ENCODE results near the gene COL24A1. TPM values are rescaled to one million over a fixed set of nuclear protein-coding genes. Genes with fewer than 3 reads are reported as not detected.
A peak's percentile ranks its signal among the peaks of the same experiment; 100 is the strongest.
"Not testable (repeated sequence)": the region's sequence is repeated elsewhere in the genome, so short reads cannot be mapped to it uniquely, and the experiment has no call there.

Gene COL24A1
- total RNA-seq, 8 experiments from 2014 or later = 0.37 to 4.3 (median 0.86) TPM

GRCh38 chr1:85884372-85885035 is 272.1 kb downstream of the COL24A1 start:
- ATAC-seq (replicated peaks in 6 of 8) = peak in 4 of 8 experiments; percentile 45 to 83 (median 75)
- in situ Hi-C loops (cut with MboI; ENCODE audit: low pct_unique_long_range_greater_than_20kb in 2 of 9, low sequenced_read_pairs in 9 of 9, unreplicated experiment in 9 of 9) = loop anchor here in 2 of 9 experiments (25.0 kb wide), 2 partner anchors 172 to 572 kb away; partner anchors contain the start of gene ZNHIT6 (in 1 of the 2)
- WGBS, 10 experiments = 0 to 90% (median 37%) methylated on average over 1 of the region's 1 CpG; no CpG with 5 or more reads in 2 of the 10 experiments
- no peak overlapping the region for H3K4me3 ChIP-seq
- no peaks in the 10 kb centered on the region for H3K4me1 ChIP-seq (replicated peaks in 1 of 2)
- H3K27ac ChIP-seq = no peak overlapping the region

GRCh38 chr1:85867189-85867588 is 289.4 kb downstream of the COL24A1 start:
- no peak overlapping the region for H3K27ac ChIP-seq
- no peaks in the 10 kb centered on the region for H3K4me1 ChIP-seq (replicated peaks in 1 of 2)
- H3K4me3 ChIP-seq = no peak overlapping the region
- in situ Hi-C loops (cut with MboI; ENCODE audit: low pct_unique_long_range_greater_than_20kb in 2 of 9, low sequenced_read_pairs in 9 of 9, unreplicated experiment in 9 of 9) = no loop called here
- no peak for ATAC-seq (replicated peaks in 6 of 8)

DNA sequence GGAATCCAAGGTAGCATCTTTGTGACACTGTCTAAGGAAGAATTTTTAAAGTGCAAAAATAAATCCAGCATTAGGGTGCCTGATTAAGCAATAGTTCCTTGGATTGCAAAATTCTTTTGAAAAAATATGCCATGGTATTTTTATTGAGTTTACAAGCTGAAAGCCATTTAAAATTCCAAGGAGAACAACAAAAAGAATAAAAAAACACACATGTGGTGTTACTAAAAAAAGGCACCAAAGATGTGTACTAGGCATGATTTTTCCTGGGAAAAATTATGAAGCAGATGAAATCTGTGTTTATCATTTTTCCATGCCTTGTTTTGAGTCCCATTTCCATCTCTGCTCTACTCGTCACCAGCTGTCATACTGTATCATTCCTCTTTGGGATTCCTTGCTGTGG is 291.4 kb downstream of the COL24A1 start:
- H3K4me1 ChIP-seq (replicated peaks in 1 of 2) = no peaks in the 10 kb centered on the region
- WGBS, 10 experiments = 25 to 100% (median 43%) methylated on average over 1 of the region's 1 CpG; no CpG with 5 or more reads in 1 of the 10 experiments
- peak in 1 of 8 experiments; percentile 23 for ATAC-seq (replicated peaks in 6 of 8)
- H3K27ac ChIP-seq = no peak overlapping the region
- in situ Hi-C loops (cut with MboI; ENCODE audit: low pct_unique_long_range_greater_than_20kb in 2 of 9, low sequenced_read_pairs in 9 of 9, unreplicated experiment in 9 of 9) = no loop called here
- H3K4me3 ChIP-seq = no peak overlapping the region

GRCh38 chr1:85864727-85865126 is 291.8 kb downstream of the COL24A1 start:
- in situ Hi-C loops (cut with MboI; ENCODE audit: low pct_unique_long_range_greater_than_20kb in 2 of 9, low sequenced_read_pairs in 9 of 9, unreplicated experiment in 9 of 9) = no loop called here
- no peak overlapping the region for H3K4me3 ChIP-seq
- peak in 1 of 8 experiments; percentile 50 for ATAC-seq (replicated peaks in 6 of 8)
- WGBS, 10 experiments = 8 to 100% (median 68%) methylated on average over 1 of the region's 1 CpG
- no peaks in the 10 kb centered on the region for H3K4me1 ChIP-seq (replicated peaks in 1 of 2)
- H3K27ac ChIP-seq = no peak overlapping the region

DNA sequence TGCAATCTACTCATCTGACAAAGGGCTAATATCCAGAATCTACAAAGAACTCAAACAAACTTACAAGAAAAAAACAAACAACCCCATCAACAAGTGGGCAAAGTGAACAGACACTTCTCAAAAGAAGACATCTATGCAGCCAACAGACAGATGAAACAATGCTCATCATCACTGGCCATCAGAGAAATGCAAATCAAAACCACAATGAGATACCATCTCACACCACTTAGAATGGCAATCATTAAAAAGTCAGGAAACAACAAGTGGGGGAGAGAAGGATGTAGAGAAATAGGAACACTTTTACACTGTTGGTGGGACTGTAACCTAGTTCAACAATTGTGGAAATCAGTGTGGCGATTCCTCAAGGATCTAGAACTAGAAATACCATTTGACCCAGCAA is 292.9 kb downstream of the COL24A1 start:
- H3K27ac ChIP-seq; in situ Hi-C loops (cut with MboI; ENCODE audit: low pct_unique_long_range_greater_than_20kb in 2 of 9, low sequenced_read_pairs in 9 of 9, unreplicated experiment in 9 of 9); ATAC-seq (replicated peaks in 6 of 8); H3K4me3 ChIP-seq; H3K4me1 ChIP-seq (replicated peaks in 1 of 2): not testable (repeated sequence)
- WGBS, 10 experiments = 89 to 100% (median 89%) methylated on average over 1 of the region's 1 CpG; no CpG with 5 or more reads in 7 of the 10 experiments

- peak in 5 of 8 experiments; percentile 89 to 99 (median 99) for ATAC-seq (replicated peaks in 6 of 8)
- in situ Hi-C loops (cut with MboI; ENCODE audit: low pct_unique_long_range_greater_than_20kb in 2 of 9, low sequenced_read_pairs in 9 of 9, unreplicated experiment in 9 of 9) = no loop called here
- Histone ChIP-seq H3K4me1 (replicated peaks in 1 of 2) (no peaks in the 10 kb centered on the region), H3K4me3 (no peak overlapping the region), H3K27ac (no peak overlapping the region)
- WGBS, 10 experiments = 0 to 10% (median 0%) methylated on average over 1 of the region's 1 CpG; no CpG with 5 or more reads in 5 of the 10 experiments
Observed at GRCh38 chr1:85862456-85862855, 294.1 kb downstream of the COL24A1 start.

GRCh38 chr1:85857991-85858390 is 298.6 kb downstream of the COL24A1 start:
- in situ Hi-C loops (cut with MboI; ENCODE audit: low pct_unique_long_range_greater_than_20kb in 2 of 9, low sequenced_read_pairs in 9 of 9, unreplicated experiment in 9 of 9) = no loop called here
- ATAC-seq (replicated peaks in 6 of 8) = no peak
- Histone ChIP-seq H3K27ac (no peak overlapping the region), H3K4me3 (no peak overlapping the region), H3K4me1 (replicated peaks in 1 of 2) (no peaks in the 10 kb centered on the region)

GRCh38 chr1:85850238-85850637 is 306.3 kb downstream of the COL24A1 start:
- ATAC-seq (replicated peaks in 6 of 8) = peak in 2 of 8 experiments; percentile 56 to 79
- 0 to 86% (median 47%) methylated on average over 1 to 2 of the region's 2 CpGs for WGBS, 10 experiments
- Histone ChIP-seq H3K27ac (no peak overlapping the region), H3K4me3 (no peak overlapping the region), H3K4me1 (replicated peaks in 1 of 2) (no peaks in the 10 kb centered on the region)
- in situ Hi-C loops (cut with MboI; ENCODE audit: low pct_unique_long_range_greater_than_20kb in 2 of 9, low sequenced_read_pairs in 9 of 9, unreplicated experiment in 9 of 9) = no loop called here

GRCh38 chr1:85849660-85850059 is 306.9 kb downstream of the COL24A1 start:
- in situ Hi-C loops (cut with MboI; ENCODE audit: low pct_unique_long_range_greater_than_20kb in 2 of 9, low sequenced_read_pairs in 9 of 9, unreplicated experiment in 9 of 9) = no loop called here
- no peak overlapping the region for H3K27ac ChIP-seq
- ATAC-seq (replicated peaks in 6 of 8) = no peak
- no peaks in the 10 kb centered on the region for H3K4me1 ChIP-seq (replicated peaks in 1 of 2)
- H3K4me3 ChIP-seq = no peak overlapping the region
- WGBS, 10 experiments = 51 to 86% (median 69%) methylated on average over 2 to 4 of the region's 4 CpGs

DNA sequence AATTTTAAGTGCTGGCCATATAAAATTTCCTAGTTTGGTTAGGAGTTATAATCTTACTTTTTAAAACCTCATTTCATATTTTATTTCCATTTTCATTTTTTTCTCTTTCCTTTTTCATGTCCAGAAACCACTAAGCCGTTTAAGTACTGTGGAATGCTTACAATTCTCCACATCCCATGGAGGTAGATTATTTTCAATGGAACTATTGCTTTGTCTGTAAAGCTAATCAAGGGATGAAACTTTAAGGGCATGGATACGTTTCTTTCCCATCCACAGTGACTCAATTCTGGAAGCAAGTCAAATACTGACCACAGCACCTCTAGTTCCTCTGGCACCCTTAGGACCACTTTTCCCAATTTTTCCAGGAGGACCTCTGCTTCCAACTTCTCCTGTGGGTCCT is 309.2 kb downstream of the COL24A1 start:
- 60 to 100% (median 90%) methylated on average over 1 to 2 of the region's 2 CpGs for WGBS, 10 experiments
- no peak for ATAC-seq (replicated peaks in 6 of 8)
- Histone ChIP-seq H3K4me3 (no peak overlapping the region), H3K4me1 (replicated peaks in 1 of 2) (no peaks in the 10 kb centered on the region), H3K27ac (no peak overlapping the region)
- in situ Hi-C loops (cut with MboI; ENCODE audit: low pct_unique_long_range_greater_than_20kb in 2 of 9, low sequenced_read_pairs in 9 of 9, unreplicated experiment in 9 of 9) = no loop called here

DNA sequence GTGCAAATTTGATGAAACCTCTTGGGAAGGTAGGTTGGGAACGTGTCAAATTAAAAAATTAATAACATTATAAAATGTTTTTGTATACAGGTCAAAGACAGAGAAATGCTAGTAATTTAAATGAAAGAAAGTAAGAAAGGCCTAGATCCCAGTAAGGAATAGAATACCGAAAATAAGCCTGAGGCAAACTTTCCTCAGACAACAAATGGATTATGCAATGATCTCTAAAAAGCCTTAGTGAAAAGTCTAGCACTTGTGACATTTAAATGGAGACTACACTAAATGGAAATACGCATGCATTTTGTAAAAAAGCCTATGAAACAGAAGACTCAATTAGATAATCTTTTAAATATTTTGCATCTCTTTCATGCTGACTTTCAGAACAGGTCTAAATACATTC is 309.9 kb downstream of the COL24A1 start:
- in situ Hi-C loops (cut with MboI; ENCODE audit: low pct_unique_long_range_greater_than_20kb in 2 of 9, low sequenced_read_pairs in 9 of 9, unreplicated experiment in 9 of 9) = no loop called here
- 21 to 95% (median 84%) methylated on average over 3 of the region's 3 CpGs for whole genome bisulfite sequencing, 10 experiments
- H3K4me1 ChIP-seq (replicated peaks in 1 of 2) = no peaks in the 10 kb centered on the region
- peak in 3 of 8 experiments; percentile 40 to 63 (median 62) for ATAC-seq (replicated peaks in 6 of 8)
- no peak overlapping the region for H3K27ac ChIP-seq
- H3K4me3 ChIP-seq = no peak overlapping the region

DNA sequence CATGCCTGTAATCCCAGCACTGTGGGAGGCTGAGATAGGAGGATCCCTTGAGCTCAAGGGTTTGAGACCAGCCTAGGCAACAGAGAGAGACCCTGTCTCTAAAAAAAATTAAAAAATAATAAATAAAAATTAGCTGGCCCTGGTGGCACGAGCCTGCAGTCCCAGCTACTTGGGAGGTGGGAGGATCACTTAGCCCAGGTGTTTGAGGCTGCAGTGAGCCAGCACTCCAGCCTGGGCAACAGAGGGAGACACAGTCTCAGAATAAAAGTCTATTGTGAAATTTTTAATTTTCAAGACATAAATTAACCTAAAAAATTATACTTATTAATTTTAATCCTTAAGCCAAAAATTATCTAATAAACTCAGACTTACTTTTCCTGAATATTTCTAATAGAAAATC is 317.1 kb downstream of the COL24A1 start:
- Histone ChIP-seq H3K4me3 (no peak overlapping the region), H3K4me1 (replicated peaks in 1 of 2) (no peaks in the 10 kb centered on the region), H3K27ac (no peak overlapping the region)
- WGBS, 10 experiments = 30 to 71% (median 57%) methylated on average over 1 of the region's 1 CpG; no CpG with 5 or more reads in 3 of the 10 experiments
- ATAC-seq (replicated peaks in 6 of 8) = no peak
- in situ Hi-C loops (cut with MboI; ENCODE audit: low pct_unique_long_range_greater_than_20kb in 2 of 9, low sequenced_read_pairs in 9 of 9, unreplicated experiment in 9 of 9) = no loop called here

DNA sequence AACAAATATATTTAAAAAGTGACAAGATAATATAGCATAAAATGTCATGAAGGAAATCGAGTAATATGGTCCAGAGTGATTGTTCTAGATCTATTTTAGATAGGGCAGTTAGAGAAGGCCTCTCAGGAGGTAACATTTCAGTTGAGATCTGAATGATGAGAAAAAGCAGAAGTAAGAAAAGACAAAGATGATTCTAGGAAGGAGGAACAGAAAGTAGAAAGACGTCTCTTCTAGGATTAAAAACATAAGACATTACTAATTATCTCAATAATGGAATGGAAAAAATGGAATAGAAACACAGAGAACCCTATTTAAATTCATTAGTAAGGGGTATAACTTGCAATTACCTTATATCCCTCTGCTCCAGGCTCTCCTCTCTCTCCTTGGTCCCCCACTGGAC is 318.3 kb downstream of the COL24A1 start:
- in situ Hi-C loops (cut with MboI; ENCODE audit: low pct_unique_long_range_greater_than_20kb in 2 of 9, low sequenced_read_pairs in 9 of 9, unreplicated experiment in 9 of 9) = no loop called here
- 30 to 100% (median 67%) methylated on average over 2 of the region's 2 CpGs; no CpG with 5 or more reads in 1 of the 10 experiments for WGBS, 10 experiments
- H3K4me1 ChIP-seq (replicated peaks in 1 of 2) = no peaks in the 10 kb centered on the region

GRCh38 chr1:85836736-85837135 is 319.8 kb downstream of the COL24A1 start:
- WGBS, 10 experiments = 16 to 88% (median 71%) methylated on average over 2 to 4 of the region's 4 CpGs
- H3K4me3 ChIP-seq = no peak overlapping the region
- in situ Hi-C loops (cut with MboI; ENCODE audit: low pct_unique_long_range_greater_than_20kb in 2 of 9, low sequenced_read_pairs in 9 of 9, unreplicated experiment in 9 of 9) = no loop called here
- no peak for ATAC-seq (replicated peaks in 6 of 8)
- H3K27ac ChIP-seq = no peak overlapping the region
- no peaks in the 10 kb centered on the region for H3K4me1 ChIP-seq (replicated peaks in 1 of 2)

More for the DNA sequence above, 318.3 kb downstream of the COL24A1 start:
- Histone ChIP-seq H3K27ac (no peak overlapping the region), H3K4me3 (no peak overlapping the region)
- ATAC-seq (replicated peaks in 6 of 8) = no peak
